GM12891 (cell line): Measurements from ENCODE around the gene TUSC2.

ENCODE experiments used
- POLR2A ChIP-seq: IDR thresholded peaks from 2 replicates; pipeline ENCODE4 v1.6.1; 2011; ENCODE audit warnings: low read depth, low read length, control low read depth
- POLR2AphosphoS5 ChIP-seq: IDR thresholded peaks from 2 replicates; pipeline ENCODE4 v1.6.1; 2011; ENCODE audit warnings: low read depth, low read length, control low read depth
- POU2F2 ChIP-seq: IDR thresholded peaks from 2 replicates; pipeline ENCODE4 v1.6.1; 2011; ENCODE audit warnings: low read depth, mild to moderate bottlenecking, control low read depth, low read length, moderate library complexity
- SPI1 ChIP-seq: IDR thresholded peaks from 2 replicates; pipeline ENCODE4 v1.6.1; 2011; ENCODE audit warnings: low read depth, low read length, control low read depth
- TAF1 ChIP-seq: IDR thresholded peaks from 2 replicates; pipeline ENCODE4 v1.6.1; 2011; ENCODE audit warnings: low read depth, low read length, control low read depth

DNA sequence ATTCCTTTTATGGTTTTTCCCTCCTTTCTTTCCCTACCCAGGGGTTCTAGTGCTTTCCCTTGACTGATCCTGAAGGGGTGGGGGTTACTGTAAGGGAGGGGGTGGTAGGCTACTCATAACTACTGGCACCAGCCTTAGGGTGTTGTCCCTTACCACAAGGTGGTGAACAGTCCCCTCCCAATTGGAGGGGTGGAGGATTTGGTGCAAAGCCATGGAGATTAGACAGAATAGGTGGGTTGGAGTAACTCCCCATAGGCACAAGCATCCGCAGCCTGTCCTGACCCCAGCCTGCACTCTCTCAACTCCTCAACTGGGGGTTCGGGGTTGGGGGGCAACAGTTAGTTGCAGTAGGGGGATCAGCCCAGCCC, 2.9 kb downstream of the TUSC2 start:
- TF ChIP-seq POLR2AphosphoS5 (no peak), TAF1 (no peak), SPI1 (no peak), POLR2A (no peak), POU2F2 (no peak)
